ENCODE results near the gene RAB11FIP4.

RAB11FIP4 gene

DNA sequence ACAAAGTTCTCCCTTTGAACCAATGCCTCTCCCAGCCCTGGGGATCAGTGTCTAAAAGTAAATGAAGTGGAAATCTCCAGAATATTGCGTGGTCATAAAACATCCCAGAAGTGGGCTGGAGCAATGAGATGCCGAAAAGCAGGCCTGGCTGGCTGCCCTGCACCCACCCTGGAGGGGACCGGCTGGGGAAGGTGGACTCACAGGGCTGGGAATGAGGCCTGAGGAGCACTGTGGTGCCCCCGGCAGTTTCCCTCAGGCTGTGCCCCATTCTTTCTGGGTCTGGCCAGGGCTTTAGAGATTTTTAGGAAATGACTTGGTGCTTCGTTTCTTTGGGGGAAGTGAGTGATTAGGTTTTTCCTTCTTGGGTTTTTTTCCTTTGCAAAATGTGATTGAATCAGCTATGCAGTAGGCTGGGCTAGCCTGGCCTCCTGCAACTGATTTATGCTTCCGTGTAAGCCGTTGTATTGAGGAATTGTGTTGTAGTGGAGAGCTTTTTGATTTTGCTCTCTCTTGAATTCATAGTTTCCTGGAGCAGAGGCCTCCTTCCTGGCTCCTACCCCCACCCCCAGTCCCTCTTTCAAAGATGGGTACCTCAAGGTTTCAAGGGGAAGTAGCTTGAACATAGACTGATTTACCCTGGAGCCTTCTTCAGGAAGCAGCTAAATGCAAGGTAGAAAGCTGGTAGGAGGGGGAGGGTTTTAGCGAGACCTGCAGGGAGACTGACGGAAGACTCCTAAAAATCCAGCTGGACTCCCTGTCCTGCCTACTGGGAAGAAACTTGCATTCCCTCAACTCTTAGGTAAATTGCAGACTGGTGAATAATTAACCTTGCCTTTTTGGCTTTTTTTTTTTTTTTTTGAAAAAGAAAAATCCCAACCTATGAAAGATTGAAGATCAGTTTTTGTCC is 170.2 kb downstream of the RAB11FIP4 start:
- Mint-ChIP-seq H3K4me3 (no peak overlapping the region), H3K9me3 (no peaks in the 10 kb centered on the region), H3K27ac (no peak overlapping the region), H3K36me3 (ENCODE audit: low read depth) (no peaks in the 10 kb centered on the region), H3K4me1 (ENCODE audit: low read depth) (peaks cover 3% of the 10 kb centered on the region), H3K27me3 (ENCODE audit: low read depth) (peaks cover 28% of the 10 kb centered on the region)
- DNase-seq (ENCODE audit: low spot score): no peak

DNA sequence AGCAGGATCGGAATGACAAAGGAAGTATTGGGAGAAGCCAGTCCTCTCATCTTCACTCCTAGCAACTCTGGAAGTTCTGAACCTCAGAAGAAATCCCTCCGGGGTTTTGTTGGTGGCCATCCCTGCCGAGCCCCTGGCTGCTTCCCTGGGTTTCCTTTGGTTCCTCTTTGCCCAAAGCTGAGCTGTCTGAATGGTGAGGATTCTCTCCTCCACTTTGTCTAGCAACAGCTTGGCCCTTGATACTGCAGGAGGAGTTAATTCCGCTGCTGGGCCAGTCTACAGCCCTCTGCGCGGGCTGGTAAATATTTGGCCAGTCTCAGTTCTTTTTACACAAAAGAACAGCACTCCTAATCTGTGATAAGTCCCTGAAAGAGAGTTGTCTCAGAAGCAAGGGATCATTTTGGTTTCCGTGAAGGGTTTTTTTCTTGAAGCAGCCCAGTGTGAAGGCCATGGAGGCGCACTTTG is 170.9 kb downstream of the RAB11FIP4 start:
- Mint-ChIP-seq H3K36me3 (ENCODE audit: low read depth) (no peaks in the 10 kb centered on the region), H3K4me3 (no peak overlapping the region)
- no peak for DNase-seq (ENCODE audit: low spot score)

DNA sequence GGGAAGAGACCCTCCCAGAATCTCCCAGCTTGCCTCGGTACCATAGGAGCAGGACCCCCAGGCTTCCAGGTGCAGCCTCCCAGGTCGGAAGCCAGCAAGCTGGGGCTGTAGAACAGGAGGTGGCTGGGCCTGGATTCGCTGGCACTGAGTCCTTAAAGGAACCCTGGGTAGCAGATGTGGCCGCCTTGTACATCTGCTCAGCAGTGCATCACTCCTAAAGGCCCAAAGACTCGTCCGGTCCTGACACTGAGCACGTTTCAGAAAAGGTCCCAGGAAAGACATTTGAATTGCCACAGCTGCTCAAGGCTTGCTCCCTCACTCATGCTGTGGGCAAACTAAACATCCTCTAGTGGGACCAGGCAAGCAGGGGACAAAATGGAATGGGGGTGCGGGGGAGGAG is 172.8 kb downstream of the RAB11FIP4 start:
- H3K4me3 Mint-ChIP-seq: no peak overlapping the region
- no peaks in the 10 kb centered on the region for H3K36me3 Mint-ChIP-seq (ENCODE audit: low read depth)
- DNase-seq (ENCODE audit: low spot score): no peak
- no peaks in the 10 kb centered on the region for H3K4me1 Mint-ChIP-seq (ENCODE audit: low read depth)
- H3K27me3 Mint-ChIP-seq (ENCODE audit: low read depth): peaks cover 13% of the 10 kb centered on the region
- H3K27ac Mint-ChIP-seq: no peak overlapping the region
- H3K9me3 Mint-ChIP-seq: no peaks in the 10 kb centered on the region

More for the DNA sequence above, 170.9 kb downstream of the RAB11FIP4 start:
- H3K4me1 Mint-ChIP-seq (ENCODE audit: low read depth): peaks cover 3% of the 10 kb centered on the region
- no peak overlapping the region for H3K27ac Mint-ChIP-seq
- no peaks in the 10 kb centered on the region for H3K9me3 Mint-ChIP-seq
- H3K27me3 Mint-ChIP-seq (ENCODE audit: low read depth): peaks cover 24% of the 10 kb centered on the region

DNA sequence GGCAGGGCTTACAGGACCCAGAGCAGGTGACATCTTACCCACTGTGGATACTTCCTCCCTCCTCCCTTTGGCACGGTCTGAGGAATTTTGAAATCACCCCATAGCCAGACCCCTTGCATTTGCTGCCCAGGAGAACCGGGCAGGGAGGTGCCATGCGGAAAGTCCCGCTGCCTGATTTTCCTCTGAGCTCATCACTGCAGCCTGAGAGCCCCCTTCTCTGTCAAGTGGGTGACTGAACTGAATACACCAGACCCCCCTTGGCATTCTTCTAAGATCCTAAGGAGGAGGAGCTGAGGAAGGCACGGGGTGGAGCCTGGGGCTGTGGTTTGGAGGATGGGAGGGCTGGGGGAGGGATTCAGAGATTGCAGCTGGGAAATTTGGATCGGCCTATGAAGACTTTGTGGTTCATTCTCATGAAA is 173.4 kb downstream of the RAB11FIP4 start:
- H3K4me3 Mint-ChIP-seq: no peak overlapping the region
- no peaks in the 10 kb centered on the region for H3K36me3 Mint-ChIP-seq (ENCODE audit: low read depth)
- H3K27ac Mint-ChIP-seq: no peak overlapping the region
- no peaks in the 10 kb centered on the region for H3K4me1 Mint-ChIP-seq (ENCODE audit: low read depth)
- H3K27me3 Mint-ChIP-seq (ENCODE audit: low read depth): peaks cover 13% of the 10 kb centered on the region
- no peaks in the 10 kb centered on the region for H3K9me3 Mint-ChIP-seq
- DNase-seq (ENCODE audit: low spot score): no peak

DNA sequence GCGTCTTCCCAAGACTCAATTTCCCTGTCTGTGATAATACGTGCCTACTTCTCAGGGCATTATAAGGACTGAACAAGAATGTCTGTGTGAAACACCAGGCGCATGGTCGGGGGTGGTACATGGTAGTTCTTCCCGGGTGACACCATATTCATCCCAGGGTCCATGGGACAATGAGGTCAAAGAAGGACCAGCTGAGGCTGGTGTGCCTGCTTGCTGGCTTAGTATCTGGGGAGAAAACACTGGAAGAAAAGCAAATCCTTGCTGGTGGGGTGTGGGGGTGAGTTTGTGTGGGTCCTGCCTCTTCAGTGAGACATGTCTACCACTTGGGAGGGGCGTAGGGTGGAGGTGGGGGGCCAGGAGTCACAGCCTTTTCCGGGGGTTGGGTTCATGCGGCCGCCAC is 174.2 kb downstream of the RAB11FIP4 start:
- no peak overlapping the region for H3K4me3 Mint-ChIP-seq
- H3K27ac Mint-ChIP-seq: no peak overlapping the region
- H3K36me3 Mint-ChIP-seq (ENCODE audit: low read depth): no peaks in the 10 kb centered on the region
- H3K27me3 Mint-ChIP-seq (ENCODE audit: low read depth): peaks cover 7% of the 10 kb centered on the region
- no peaks in the 10 kb centered on the region for H3K9me3 Mint-ChIP-seq
- no peaks in the 10 kb centered on the region for H3K4me1 Mint-ChIP-seq (ENCODE audit: low read depth)
- DNase-seq (ENCODE audit: low spot score): no peak

GRCh38 chr17:31566247-31566991 is 174.9 kb downstream of the RAB11FIP4 start:
- Mint-ChIP-seq H3K36me3 (ENCODE audit: low read depth) (no peaks in the 10 kb centered on the region), H3K9me3 (no peaks in the 10 kb centered on the region), H3K4me1 (ENCODE audit: low read depth) (no peaks in the 10 kb centered on the region), H3K27ac (no peak overlapping the region), H3K4me3 (no peak overlapping the region), H3K27me3 (ENCODE audit: low read depth) (peaks cover 5% of the 10 kb centered on the region)
- DNase-seq (ENCODE audit: low spot score): no peak

DNA sequence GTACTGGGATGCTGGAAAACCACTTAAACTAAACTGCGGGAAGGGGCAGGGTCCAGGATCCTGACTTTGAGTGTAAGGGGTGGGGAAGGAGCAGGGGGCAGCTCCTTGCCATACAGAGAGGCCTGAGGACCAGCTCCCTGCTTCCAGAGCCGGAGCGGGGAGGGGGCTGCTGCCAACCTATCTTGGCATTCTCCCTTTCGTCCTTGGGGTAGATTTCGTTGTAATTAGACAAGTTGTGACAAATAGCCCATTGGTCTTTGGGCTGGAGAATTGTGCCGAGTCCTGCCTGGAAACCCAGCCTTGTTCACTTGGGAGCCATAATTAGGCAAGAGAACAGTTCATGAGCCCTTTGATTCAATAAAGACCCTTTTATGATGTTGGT is 175.5 kb downstream of the RAB11FIP4 start:
- Mint-ChIP-seq H3K36me3 (ENCODE audit: low read depth) (no peaks in the 10 kb centered on the region), H3K27ac (no peak overlapping the region), H3K4me1 (ENCODE audit: low read depth) (no peaks in the 10 kb centered on the region), H3K9me3 (no peaks in the 10 kb centered on the region), H3K4me3 (no peak overlapping the region), H3K27me3 (ENCODE audit: low read depth) (peaks cover under 1% of the 10 kb centered on the region)
- no peak for DNase-seq (ENCODE audit: low spot score)

DNA sequence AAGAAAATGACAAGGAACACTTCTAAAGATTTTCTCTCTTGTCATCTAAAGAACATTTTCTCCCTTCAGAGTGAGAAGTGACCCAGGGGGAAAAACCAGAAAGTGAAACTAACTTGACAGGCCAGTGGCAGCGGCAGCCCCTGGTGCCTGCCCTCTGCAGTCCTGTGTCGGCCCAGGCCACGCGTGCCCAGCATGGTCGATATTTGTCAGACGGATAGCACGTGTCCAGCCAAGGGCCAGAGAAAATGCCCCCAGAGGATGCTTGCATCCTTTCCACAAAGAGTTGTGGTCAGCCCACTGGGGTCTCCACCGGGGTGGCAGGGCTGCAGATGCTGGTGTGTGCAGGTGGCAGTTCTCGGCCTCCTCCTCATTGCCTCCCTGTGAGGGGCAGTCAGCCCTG is 176.6 kb downstream of the RAB11FIP4 start:
- H3K36me3 Mint-ChIP-seq (ENCODE audit: low read depth): no peaks in the 10 kb centered on the region
- no peak overlapping the region for H3K27ac Mint-ChIP-seq
- H3K4me1 Mint-ChIP-seq (ENCODE audit: low read depth): no peaks in the 10 kb centered on the region
- H3K9me3 Mint-ChIP-seq: no peaks in the 10 kb centered on the region
- H3K27me3 Mint-ChIP-seq (ENCODE audit: low read depth): no peaks in the 10 kb centered on the region
- H3K4me3 Mint-ChIP-seq: no peak overlapping the region
- DNase-seq (ENCODE audit: low spot score): no peak

- H3K27me3 Mint-ChIP-seq (ENCODE audit: low read depth): no peaks in the 10 kb centered on the region
- H3K4me3 Mint-ChIP-seq: no peak overlapping the region
- no peaks in the 10 kb centered on the region for H3K9me3 Mint-ChIP-seq
- H3K4me1 Mint-ChIP-seq (ENCODE audit: low read depth): no peaks in the 10 kb centered on the region
- DNase-seq (ENCODE audit: low spot score): no peak
- H3K36me3 Mint-ChIP-seq (ENCODE audit: low read depth): no peaks in the 10 kb centered on the region
- H3K27ac Mint-ChIP-seq: no peak overlapping the region
Observed at GRCh38 chr17:31568539-31568938, 177.1 kb downstream of the RAB11FIP4 start.

DNA sequence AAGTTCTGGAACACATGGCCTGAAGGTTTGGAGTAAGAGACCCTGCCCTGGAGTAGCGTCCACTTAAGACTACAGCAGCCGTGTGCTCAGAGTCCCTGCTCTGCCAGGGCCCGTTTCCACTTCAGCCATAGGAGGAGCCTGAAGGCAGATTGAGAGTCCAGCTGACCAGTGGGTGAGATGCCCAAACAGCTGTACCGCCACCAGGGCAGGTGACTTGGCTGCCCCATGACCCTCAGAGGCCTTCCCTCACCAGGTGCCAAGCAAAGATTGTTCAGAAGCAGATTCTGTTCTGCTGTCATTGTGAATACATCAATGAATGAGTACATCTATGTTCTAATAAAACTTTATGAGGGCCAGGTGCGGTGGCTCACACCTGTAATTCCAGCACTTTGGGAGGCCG is 178.8 kb downstream of the RAB11FIP4 start:
- Mint-ChIP-seq H3K4me3 (no peak overlapping the region), H3K27ac (no peak overlapping the region), H3K9me3 (no peaks in the 10 kb centered on the region), H3K36me3 (ENCODE audit: low read depth) (no peaks in the 10 kb centered on the region), H3K4me1 (ENCODE audit: low read depth) (no peaks in the 10 kb centered on the region), H3K27me3 (ENCODE audit: low read depth) (no peaks in the 10 kb centered on the region)
- DNase-seq (ENCODE audit: low spot score): no peak

- Mint-ChIP-seq H3K4me1 (ENCODE audit: low read depth) (no peaks in the 10 kb centered on the region), H3K4me3 (no peak overlapping the region), H3K36me3 (ENCODE audit: low read depth) (no peaks in the 10 kb centered on the region), H3K27ac (no peak overlapping the region), H3K9me3 (no peaks in the 10 kb centered on the region), H3K27me3 (ENCODE audit: low read depth) (no peaks in the 10 kb centered on the region)
- no peak for DNase-seq (ENCODE audit: low spot score)
Observed at GRCh38 chr17:31570951-31571892, 179.7 kb downstream of the RAB11FIP4 start.

GRCh38 chr17:31572341-31572740 is 180.9 kb downstream of the RAB11FIP4 start:
- Mint-ChIP-seq H3K36me3 (ENCODE audit: low read depth) (no peaks in the 10 kb centered on the region), H3K4me1 (ENCODE audit: low read depth) (no peaks in the 10 kb centered on the region), H3K27me3 (ENCODE audit: low read depth) (no peaks in the 10 kb centered on the region), H3K9me3 (no peaks in the 10 kb centered on the region), H3K27ac (no peak overlapping the region), H3K4me3 (no peak overlapping the region)
- no peak for DNase-seq (ENCODE audit: low spot score)

DNA sequence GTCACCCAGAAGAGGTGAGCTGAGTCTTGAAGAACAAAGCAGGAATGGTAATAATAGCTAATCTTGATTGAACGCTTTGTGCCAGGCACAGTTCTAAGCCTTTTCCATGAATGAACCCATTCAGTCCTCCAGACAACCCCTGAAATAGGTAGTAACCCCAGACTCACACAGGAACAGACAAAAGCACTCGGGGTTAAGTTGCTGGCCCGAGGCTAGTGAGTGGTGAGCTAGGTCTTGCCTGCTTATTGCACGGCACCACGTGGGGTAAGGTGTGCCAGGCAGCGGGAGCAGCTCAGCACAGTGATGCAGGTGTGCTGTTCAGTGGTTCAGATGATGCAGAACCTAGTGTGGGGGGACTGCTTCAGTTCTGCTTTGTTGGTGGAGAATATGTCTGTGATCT is 181.6 kb downstream of the RAB11FIP4 start:
- Mint-ChIP-seq H3K27me3 (ENCODE audit: low read depth) (no peaks in the 10 kb centered on the region), H3K27ac (no peak overlapping the region), H3K9me3 (no peaks in the 10 kb centered on the region), H3K4me1 (ENCODE audit: low read depth) (no peaks in the 10 kb centered on the region), H3K4me3 (no peak overlapping the region), H3K36me3 (ENCODE audit: low read depth) (no peaks in the 10 kb centered on the region)
- DNase-seq (ENCODE audit: low spot score): no peak
